GM12891 (cell line): ENCODE results near the gene DEDD2.

Experiments used
- POLR2A ChIP-seq: IDR thresholded peaks from 2 replicates; pipeline ENCODE4 v1.6.1; 2011; ENCODE audit warnings: low read depth, low read length, control low read depth
- POLR2AphosphoS5 ChIP-seq: IDR thresholded peaks from 2 replicates; pipeline ENCODE4 v1.6.1; 2011; ENCODE audit warnings: low read depth, low read length, control low read depth
- POU2F2 ChIP-seq: IDR thresholded peaks from 2 replicates; pipeline ENCODE4 v1.6.1; 2011; ENCODE audit warnings: low read depth, mild to moderate bottlenecking, control low read depth, low read length, moderate library complexity
- TAF1 ChIP-seq: IDR thresholded peaks from 2 replicates; pipeline ENCODE4 v1.6.1; 2011; ENCODE audit warnings: low read depth, low read length, control low read depth

GRCh38 chr19:42193294-42193693 lies 24.2 kb downstream of the DEDD2 start:
- TF ChIP-seq POLR2A (no peak), POLR2AphosphoS5 (no peak), TAF1 (no peak), POU2F2 (no peak)
